ENCODE data around the gene SSC5D.
A peak's percentile ranks its signal among the peaks of the same experiment; 100 is the strongest.

SSC5D gene

DNA sequence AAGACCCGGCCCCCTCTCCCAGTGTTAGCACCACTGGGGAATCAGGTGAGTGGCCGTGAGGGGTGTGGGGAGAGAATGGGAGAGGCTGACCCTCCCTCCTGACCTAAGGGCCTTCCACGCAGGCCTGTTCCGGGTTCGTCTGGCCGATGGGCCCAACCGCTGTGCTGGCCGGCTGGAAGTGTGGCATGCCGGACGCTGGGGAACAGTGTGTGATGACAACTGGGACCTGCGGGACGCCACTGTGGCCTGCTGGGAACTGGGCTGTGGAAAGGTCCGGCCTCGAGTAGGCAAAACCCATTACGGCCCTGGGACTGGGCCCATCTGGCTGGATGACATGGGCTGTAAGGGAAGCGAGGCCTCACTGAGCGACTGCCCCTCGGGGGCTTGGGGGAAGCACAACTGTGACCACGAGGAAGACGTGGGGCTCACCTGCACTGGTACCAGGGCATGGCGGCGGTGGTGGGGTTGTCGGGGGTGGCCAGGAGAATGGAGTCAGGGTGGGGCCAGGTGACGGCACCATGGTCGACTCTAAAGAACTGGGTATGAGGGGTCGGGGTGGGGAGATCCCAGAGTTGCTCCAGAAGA is 12.2 kb downstream of the SSC5D start:
- no peak overlapping the region for H3K27ac Mint-ChIP-seq

DNA sequence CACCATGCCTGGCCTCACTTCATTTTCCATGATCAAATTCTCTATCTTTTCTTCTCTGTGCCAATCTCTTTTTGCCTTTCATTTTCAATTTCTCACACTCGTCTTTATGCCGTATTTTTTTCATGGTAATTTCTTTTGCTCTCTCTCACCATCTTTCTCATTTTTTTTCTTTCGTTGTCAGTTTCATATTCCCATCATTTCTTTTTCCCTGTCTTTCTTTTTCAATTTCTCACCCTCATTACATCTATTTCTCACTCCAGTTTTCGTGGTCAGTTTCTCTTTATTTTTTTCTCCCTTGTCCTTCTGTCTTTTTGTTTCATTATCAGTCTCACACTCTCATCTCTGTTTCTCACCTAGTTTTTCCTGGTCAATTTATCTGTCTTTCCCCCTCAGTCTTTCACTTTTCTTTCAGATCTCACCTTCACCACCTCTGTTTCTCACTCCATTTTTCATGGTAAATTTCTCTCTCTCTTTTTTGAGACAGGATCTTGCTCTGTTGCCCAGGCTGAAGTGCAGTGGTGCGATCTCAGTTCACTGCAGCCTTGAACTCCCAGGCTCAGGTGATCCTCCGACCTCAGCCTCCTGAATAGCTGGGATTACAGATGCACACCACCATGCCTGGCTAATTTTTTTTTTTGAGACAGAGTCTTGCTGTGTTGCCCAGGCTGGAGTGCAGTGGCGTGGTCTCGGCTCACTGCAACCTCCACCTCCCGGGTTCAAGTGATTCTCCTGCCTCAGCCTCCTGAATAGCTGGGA is 14.1 kb downstream of the SSC5D start:
- Mint-ChIP-seq H3K36me3 (ENCODE audit: low read depth) (peaks cover 19% of the 10 kb centered on the region), H3K4me1 (peaks cover 10% of the 10 kb centered on the region), H3K27me3 (ENCODE audit: low read depth, poor library complexity) (peaks cover 61% of the 10 kb centered on the region), H3K9me3 (peaks cover 32% of the 10 kb centered on the region), H3K4me3 (no peak overlapping the region), H3K27ac (no peak overlapping the region)
- no peak for DNase-seq
- TF ChIP-seq CTCF (IDR thresholded peaks at IDR 0.05), result no peak

More for the DNA sequence above, 12.2 kb downstream of the SSC5D start:
- peaks cover 19% of the 10 kb centered on the region for H3K36me3 Mint-ChIP-seq (ENCODE audit: low read depth)
- TF ChIP-seq CTCF (IDR thresholded peaks at IDR 0.05), result no peak
- peaks cover 24% of the 10 kb centered on the region for H3K4me1 Mint-ChIP-seq
- H3K4me3 Mint-ChIP-seq, result no peak overlapping the region
- peaks cover 29% of the 10 kb centered on the region for H3K9me3 Mint-ChIP-seq
- DNase-seq, result no peak
- H3K27me3 Mint-ChIP-seq (ENCODE audit: low read depth, poor library complexity), result peaks cover 48% of the 10 kb centered on the region

GRCh38 chr19:55503157-55503501 is 14.9 kb downstream of the SSC5D start:
- H3K4me3 Mint-ChIP-seq, result no peak overlapping the region

DNA sequence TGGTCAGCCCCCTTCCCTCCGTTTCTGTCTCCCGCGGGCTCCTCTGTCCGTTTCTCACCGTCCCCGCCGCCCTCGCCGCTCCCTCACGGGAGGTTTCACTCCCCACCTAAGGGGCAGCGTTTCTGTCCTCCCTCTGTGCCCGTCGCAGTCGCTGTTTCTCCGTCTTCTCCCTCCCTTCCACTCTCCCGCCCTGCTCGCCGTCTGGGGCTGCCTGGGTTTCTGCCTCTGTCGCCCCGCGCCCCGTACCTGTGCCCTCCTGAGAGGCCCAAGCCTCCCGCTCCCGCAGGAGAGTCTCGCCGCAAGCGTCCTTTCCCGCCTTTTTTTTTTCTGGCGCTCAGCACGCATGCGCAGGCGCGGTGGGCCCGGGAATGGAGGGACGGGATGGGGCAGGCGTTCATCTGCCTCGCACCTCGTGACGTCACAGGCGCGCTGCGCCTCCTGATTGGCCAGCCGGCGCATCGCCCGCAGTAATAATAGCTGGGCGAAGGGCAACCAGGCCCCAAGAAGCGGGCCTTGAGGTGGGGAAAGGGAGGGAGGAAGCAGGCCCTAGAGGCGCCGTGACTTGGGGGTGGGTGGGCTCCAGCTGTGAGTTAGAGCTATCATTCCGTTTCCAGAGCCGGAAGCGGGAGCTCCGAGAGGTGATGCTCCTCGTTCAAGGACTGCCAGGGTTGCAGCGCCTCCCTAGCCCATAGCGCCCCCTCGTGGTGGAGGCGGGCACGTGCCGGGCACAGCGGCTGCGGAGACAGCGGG is 15.4 kb downstream of the SSC5D start:
- Mint-ChIP-seq H3K4me1 (peaks cover 16% of the 10 kb centered on the region), H3K4me3 (no peak overlapping the region), H3K27me3 (ENCODE audit: low read depth, poor library complexity) (peaks cover 64% of the 10 kb centered on the region), H3K9me3 (peaks cover 32% of the 10 kb centered on the region), H3K36me3 (ENCODE audit: low read depth) (peaks cover 19% of the 10 kb centered on the region), H3K27ac (no peak overlapping the region)
- TF ChIP-seq CTCF (IDR thresholded peaks at IDR 0.05), result peak; percentile 98
- peak; percentile 94 for DNase-seq

More at GRCh38 chr19:55503157-55503501, 14.9 kb downstream of the SSC5D start:
- Mint-ChIP-seq H3K4me1 (peaks cover 16% of the 10 kb centered on the region), H3K36me3 (ENCODE audit: low read depth) (peaks cover 19% of the 10 kb centered on the region), H3K27me3 (ENCODE audit: low read depth, poor library complexity) (peaks cover 63% of the 10 kb centered on the region), H3K27ac (no peak overlapping the region), H3K9me3 (peaks cover 32% of the 10 kb centered on the region)
- TF ChIP-seq CTCF (IDR thresholded peaks at IDR 0.05), result no peak
- no peak for DNase-seq

DNA sequence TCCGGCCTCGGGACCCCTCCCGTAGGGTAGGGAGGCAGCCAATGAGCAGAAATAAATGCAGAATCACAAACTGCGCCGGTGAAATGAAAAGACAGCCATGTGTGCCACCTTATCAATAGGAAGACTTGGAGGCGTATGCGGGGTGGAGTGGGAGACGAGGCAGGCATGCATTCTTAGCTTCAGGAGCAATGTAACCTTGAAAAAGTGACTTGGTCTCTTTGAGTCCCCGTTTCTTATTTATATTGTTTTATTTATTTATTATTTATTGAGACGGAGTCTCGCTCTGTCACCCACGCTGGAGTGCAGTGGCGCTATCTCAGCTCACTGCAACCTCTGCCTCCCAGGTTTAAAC is 16.0 kb downstream of the SSC5D start:
- Mint-ChIP-seq H3K9me3 (peaks cover 32% of the 10 kb centered on the region), H3K4me1 (peaks cover 11% of the 10 kb centered on the region), H3K4me3 (no peak overlapping the region), H3K36me3 (ENCODE audit: low read depth) (peaks cover 19% of the 10 kb centered on the region), H3K27me3 (ENCODE audit: low read depth, poor library complexity) (peaks cover 63% of the 10 kb centered on the region), H3K27ac (no peak overlapping the region)
- no peak for DNase-seq
- no peak for TF ChIP-seq CTCF (IDR thresholded peaks at IDR 0.05)

All from nephron progenitor cell (in vitro differentiated cells).